Ectodermal cell (in vitro differentiated cells): ENCODE results near the gene ZDHHC8.
"Not testable (repeated sequence)": the region's sequence is repeated elsewhere in the genome, so short reads cannot be mapped to it uniquely, and the experiment has no call there.

Experiments used
- H3K27ac ChIP-seq: 2 replicates; pipeline ENCODE4 v1.7.0; 2013; ENCODE audit warnings: mild to moderate bottlenecking, low read depth, low read length; ENCODE audit not compliant: insufficient read depth, poor library complexity, severe bottlenecking
- H3K27me3 ChIP-seq: 2 replicates; pipeline ENCODE4 v1.7.0; 2013; ENCODE audit warnings: mild to moderate bottlenecking, low read length; ENCODE audit not compliant: insufficient read depth, control insufficient read depth, poor library complexity, severe bottlenecking
- H3K36me3 ChIP-seq: one replicate; pipeline ENCODE4 v1.7.0; 2013; ENCODE audit warnings: low read length; ENCODE audit not compliant: control insufficient read depth, insufficient read depth
- H3K4me1 ChIP-seq: one replicate; pipeline ENCODE4 v1.7.0; 2013; ENCODE audit warnings: low read length; ENCODE audit not compliant: control insufficient read depth, insufficient read depth
- H3K4me3 ChIP-seq: 2 replicates; pipeline ENCODE4 v1.7.0; 2013; ENCODE audit warnings: low read depth, low read length, control low read depth; ENCODE audit not compliant: insufficient read depth
- H3K9me3 ChIP-seq: 2 replicates; pipeline ENCODE4 v1.7.0; 2013; ENCODE audit warnings: mild to moderate bottlenecking, low read length, moderate library complexity; ENCODE audit not compliant: control insufficient read depth
- WGBS, 2 experiments: methylation state at CpG; one replicate each; pipeline ENCODE4 v1.1.7; 2013; ENCODE audit warnings: missing lambda C conversion rate in 2 of 2; 5-methylcytosine and 5-hydroxymethylcytosine counted together

Gene ZDHHC8

DNA sequence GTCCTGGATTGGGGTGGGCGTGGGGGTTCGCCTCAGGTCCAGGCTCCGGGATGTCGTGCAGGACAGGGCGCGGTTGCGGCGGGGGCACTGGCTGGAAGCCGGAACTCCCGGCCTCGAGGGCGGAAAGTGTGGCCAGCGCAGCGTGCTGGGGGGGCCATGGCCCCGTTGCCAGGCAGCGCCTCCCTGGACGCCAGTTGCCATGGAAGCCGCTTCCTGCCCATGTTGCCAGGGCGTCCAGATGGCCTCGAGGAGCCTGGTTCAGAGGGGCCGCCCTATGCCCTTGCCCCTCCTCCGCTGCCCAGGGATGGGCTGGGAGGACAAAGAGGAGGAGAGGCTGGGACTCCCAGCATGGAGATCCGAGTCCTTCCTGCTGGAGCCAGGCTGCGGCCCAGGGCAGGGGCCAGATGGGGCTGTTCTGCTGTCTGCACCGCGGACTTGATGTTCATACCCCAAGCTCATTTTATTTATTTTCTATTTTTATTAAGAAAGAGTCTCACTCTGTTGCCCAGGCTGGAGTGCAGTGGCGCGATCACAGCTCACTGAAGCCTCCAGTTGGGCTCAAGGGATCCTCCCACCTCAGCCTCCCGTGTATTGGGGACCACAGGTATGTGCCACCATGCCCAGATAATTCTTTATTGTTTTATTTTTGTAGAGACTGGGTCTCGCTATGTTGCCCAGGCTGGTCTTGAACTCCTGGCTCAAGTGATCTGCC lies 23.9 kb downstream of the ZDHHC8 start:
- WGBS, 2 experiments: 82 to 86% methylated on average over 28 to 30 of the region's 30 CpGs
- no peaks in the 10 kb centered on the region for H3K27me3 ChIP-seq
- no peaks in the 10 kb centered on the region for H3K36me3 ChIP-seq
- peaks cover 18% of the 10 kb centered on the region for H3K4me1 ChIP-seq
- no peak overlapping the region for H3K4me3 ChIP-seq
- no peaks in the 10 kb centered on the region for H3K9me3 ChIP-seq
- H3K27ac ChIP-seq: no peak overlapping the region

DNA sequence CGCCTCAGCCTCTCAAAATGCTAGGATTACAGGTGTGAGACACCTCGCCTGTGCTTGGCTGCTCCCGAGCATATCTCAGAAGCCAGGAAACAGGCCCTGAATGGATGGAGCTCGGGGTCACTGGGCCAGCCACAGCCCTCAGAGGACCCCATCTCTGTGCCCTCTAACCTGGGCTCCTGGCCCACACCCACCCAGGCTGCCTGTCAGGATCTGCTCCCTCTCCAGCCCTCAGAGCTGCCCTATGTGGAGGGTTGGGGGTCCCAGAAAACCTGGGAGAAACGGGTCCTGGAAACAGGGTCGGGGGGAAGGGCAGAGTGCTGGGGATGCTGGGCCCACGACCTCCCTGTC lies 24.4 kb downstream of the ZDHHC8 start:
- no peaks in the 10 kb centered on the region for H3K36me3 ChIP-seq
- 88 to 91% methylated on average over 7 of the region's 7 CpGs for WGBS, 2 experiments
- H3K27ac ChIP-seq: no peak overlapping the region
- H3K4me1 ChIP-seq: peaks cover 18% of the 10 kb centered on the region
- no peak overlapping the region for H3K4me3 ChIP-seq
- H3K9me3 ChIP-seq: no peaks in the 10 kb centered on the region
- no peaks in the 10 kb centered on the region for H3K27me3 ChIP-seq

DNA sequence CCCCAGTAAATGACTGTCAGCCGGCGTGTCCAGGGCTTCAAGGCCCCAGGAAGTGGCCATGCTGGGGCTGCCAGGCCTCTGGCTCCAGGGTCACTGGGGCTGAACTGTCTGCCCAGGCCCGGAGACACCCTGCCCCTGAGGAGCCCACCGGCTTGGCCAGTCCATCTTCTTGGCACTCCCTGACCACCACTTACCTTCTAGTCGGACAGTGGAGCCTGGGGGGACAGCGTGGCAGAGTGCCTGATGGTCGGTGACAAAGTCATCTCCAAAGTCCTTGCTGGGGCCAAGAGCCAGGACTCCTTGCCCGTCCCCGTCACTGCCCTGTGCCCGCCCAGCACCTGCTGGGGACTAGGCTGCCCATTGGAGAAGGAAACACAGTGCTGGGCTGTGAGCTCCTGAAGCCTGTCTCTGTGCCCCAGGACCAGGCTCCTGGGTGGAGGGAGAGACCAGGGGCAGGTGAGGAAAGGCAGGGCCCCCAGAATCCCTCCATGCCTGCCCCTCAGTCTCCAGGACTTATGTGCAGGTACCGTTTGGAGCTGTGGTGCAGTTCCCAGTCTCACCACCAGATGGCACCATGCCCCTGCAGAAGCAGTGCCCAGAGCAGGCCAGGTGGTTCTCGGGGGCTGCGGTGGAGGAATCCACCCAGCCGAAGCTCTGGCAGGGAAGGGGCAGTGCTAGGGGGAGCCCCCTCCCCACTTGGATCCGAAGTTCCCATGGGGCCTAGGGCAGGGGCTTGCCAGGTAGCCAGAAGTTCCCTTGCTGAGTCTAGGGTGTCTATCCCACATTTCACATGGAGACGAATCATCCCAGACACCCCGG lies 25.2 kb downstream of the ZDHHC8 start:
- Histone ChIP-seq H3K9me3 (no peaks in the 10 kb centered on the region), H3K4me3 (no peak overlapping the region), H3K36me3 (no peaks in the 10 kb centered on the region), H3K27me3 (no peaks in the 10 kb centered on the region), H3K27ac (no peak overlapping the region), H3K4me1 (peaks cover 18% of the 10 kb centered on the region)
- WGBS, 2 experiments: 57 to 58% methylated on average over 17 of the region's 17 CpGs

DNA sequence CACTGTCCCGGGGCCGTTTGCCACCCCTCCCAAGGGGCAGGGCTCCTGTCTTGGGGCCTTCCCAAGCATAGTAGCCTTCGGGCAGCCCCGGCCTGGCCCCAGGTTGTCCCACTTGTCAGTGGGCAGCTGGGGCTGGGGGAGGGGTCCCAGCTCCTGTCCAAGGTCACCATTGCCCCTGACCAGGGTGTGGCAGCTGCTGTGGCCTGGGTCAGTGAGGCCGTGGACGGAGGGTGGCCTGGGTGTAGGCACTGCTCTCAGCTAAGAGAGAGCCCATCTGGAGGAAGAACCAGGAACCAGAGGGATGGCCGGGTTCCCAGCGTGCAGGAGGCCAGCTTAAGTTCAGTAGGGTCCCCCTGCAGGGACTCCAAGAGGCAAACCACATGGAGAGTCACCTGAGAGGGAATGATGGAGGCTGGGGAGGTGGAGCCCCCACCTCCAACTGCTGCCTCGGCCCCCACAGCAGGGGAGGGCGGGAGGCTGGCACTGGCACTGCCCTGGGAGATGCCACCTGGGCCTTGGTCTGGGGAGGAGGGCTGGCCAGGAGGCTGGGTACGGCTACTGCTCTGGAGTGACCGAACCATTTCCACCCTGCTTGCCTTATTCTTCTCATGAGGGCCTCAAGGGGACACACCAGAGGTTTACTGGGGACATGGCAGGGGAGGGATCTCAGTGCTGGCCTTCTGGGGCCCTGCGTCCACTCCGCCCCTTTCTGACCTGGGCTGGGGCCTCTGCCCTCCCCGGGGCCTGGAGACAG lies 26.0 kb downstream of the ZDHHC8 start:
- WGBS, 2 experiments: 87 to 88% methylated on average over 15 of the region's 15 CpGs
- Histone ChIP-seq H3K27ac (no peak overlapping the region), H3K4me3 (no peak overlapping the region), H3K4me1 (peaks cover 18% of the 10 kb centered on the region), H3K27me3 (no peaks in the 10 kb centered on the region), H3K9me3 (no peaks in the 10 kb centered on the region), H3K36me3 (no peaks in the 10 kb centered on the region)

DNA sequence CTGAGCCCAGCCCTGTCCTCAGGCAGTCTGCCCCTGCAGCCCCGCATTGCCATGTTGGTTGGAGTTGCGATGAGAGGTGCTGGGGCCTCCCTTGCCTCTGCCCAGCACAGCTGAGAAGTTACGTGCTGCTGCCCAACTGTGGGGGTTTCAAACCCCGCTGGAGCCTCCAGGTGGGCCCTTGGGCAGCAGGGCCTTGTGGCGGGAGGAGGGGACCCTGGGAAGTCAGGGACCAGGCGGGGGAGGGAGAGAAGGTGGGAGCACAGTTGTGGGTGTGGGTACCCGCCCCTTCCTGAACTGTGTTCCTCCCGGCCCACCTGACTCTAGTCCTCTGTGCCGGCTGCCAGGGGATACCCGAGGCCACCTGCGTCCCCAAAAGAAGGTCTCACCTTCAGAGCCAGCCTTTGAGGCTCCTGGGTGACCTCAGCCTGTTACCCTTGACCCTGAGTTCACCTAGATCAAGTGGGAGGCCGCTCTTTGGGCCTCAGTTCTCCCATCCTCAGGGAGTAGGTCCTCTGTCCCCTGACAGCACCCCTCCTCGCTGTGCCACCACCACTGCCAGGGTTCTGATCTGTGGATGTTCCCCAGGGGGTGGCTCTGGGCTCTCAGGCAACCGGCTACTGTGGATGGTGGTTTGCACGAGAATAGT lies 26.9 kb downstream of the ZDHHC8 start:
- Histone ChIP-seq H3K27me3 (no peaks in the 10 kb centered on the region), H3K4me3 (no peak overlapping the region), H3K27ac (no peak overlapping the region), H3K4me1 (peaks cover 18% of the 10 kb centered on the region), H3K36me3 (no peaks in the 10 kb centered on the region), H3K9me3 (no peaks in the 10 kb centered on the region)
- 87% methylated on average over 15 of the region's 15 CpGs for WGBS, 2 experiments

DNA sequence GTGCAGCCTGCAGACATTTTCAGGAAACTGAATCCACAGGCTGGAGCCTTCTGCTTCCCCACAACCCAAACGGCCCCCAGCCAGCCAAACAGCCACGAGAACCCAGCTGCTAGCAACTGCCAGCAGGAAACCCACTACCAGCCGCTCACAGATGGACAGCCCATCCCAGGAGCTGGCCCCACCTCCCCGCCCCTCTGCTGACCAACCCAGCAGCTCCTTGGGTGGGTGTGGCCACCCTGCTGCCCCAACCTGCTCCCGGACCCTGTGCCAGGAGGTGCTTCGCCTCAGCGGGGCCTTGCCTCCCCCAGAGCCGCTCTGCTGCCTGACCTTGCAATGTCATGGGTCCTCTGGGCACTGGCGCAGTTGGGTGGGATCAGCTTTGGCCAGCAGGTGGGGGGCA lies 27.5 kb downstream of the ZDHHC8 start:
- Histone ChIP-seq H3K27ac (no peak overlapping the region), H3K4me3 (no peak overlapping the region), H3K27me3 (no peaks in the 10 kb centered on the region), H3K36me3 (no peaks in the 10 kb centered on the region), H3K9me3 (no peaks in the 10 kb centered on the region), H3K4me1 (peaks cover 14% of the 10 kb centered on the region)
- WGBS, 2 experiments: 24 to 31% methylated on average over 9 of the region's 9 CpGs

DNA sequence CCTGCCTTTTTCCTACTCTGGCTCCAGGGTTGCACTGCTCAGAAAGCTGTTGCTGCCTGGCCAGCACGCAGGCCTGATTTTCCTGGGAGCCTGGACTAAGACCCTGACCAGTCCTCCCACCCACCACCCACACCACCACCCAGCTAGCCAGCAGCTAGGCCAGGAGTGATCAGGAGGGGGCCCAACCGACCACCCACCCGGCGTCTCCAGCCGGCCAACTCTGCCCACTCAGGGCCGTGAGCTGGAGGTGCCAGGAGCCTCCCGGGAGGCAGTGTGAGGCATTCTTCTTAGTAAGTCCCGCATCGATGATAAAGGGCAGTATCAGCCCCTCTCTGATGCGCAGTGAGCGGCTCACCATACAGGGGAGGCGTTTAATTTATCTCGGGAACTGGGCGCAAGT lies 27.9 kb downstream of the ZDHHC8 start:
- not testable (repeated sequence) for H3K27me3 ChIP-seq, H3K36me3 ChIP-seq, H3K4me3 ChIP-seq, H3K27ac ChIP-seq, H3K9me3 ChIP-seq, H3K4me1 ChIP-seq
- WGBS, 2 experiments: 87 to 91% methylated on average over 9 to 10 of the region's 14 CpGs

DNA sequence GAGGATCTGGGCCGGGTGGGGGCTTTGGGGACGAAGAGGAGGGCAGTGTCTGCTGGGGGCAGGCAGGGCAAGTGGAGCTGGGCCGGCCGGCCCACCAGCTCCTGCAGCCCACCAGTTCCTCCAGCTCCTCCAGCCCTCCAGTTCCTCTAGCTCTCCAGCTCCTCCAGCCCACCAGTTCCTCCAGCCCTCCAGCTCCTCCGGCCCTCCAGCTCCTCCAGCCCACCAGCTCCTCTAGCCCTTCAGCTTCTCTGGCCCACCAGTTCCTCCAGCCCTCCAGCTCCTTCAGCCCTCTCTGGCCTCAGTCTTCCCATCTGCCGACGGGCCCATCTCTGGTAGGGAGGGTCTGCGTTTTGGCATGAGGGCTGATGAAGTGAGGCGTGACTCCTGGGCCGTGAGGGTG lies 28.4 kb downstream of the ZDHHC8 start:
- Histone ChIP-seq H3K4me3 (no peak overlapping the region), H3K27ac (no peak overlapping the region), H3K27me3 (no peaks in the 10 kb centered on the region), H3K9me3 (no peaks in the 10 kb centered on the region), H3K4me1 (peaks cover 8% of the 10 kb centered on the region), H3K36me3 (no peaks in the 10 kb centered on the region)
- WGBS, 2 experiments: 93 to 95% methylated on average over 10 of the region's 10 CpGs

DNA sequence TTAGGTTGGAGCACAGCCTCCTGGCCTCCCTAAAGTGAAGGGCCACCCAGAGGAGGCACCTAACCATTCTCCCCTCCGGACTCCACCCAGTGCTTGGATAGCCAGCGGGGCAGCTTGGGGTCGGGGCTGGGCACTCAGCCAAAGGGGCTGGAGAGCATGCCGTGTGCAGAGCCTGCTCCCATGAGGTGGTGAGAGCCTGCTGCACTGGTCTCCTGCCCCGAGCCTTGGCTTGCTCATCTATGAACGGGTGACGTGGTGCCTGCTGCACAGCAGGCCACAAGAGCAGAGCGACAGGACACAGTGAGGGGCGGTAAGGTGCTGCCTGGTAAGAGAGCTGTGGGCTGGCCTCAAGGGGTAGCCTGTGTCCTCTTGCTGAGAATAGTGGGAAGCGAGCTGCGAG lies 33.3 kb downstream of the ZDHHC8 start:
- H3K4me3 ChIP-seq: no peak overlapping the region
- no peak overlapping the region for H3K27ac ChIP-seq
- 91 to 92% methylated on average over 11 of the region's 11 CpGs for WGBS, 2 experiments
- no peaks in the 10 kb centered on the region for H3K4me1 ChIP-seq
- no peaks in the 10 kb centered on the region for H3K36me3 ChIP-seq
- no peaks in the 10 kb centered on the region for H3K9me3 ChIP-seq
- H3K27me3 ChIP-seq: no peaks in the 10 kb centered on the region

DNA sequence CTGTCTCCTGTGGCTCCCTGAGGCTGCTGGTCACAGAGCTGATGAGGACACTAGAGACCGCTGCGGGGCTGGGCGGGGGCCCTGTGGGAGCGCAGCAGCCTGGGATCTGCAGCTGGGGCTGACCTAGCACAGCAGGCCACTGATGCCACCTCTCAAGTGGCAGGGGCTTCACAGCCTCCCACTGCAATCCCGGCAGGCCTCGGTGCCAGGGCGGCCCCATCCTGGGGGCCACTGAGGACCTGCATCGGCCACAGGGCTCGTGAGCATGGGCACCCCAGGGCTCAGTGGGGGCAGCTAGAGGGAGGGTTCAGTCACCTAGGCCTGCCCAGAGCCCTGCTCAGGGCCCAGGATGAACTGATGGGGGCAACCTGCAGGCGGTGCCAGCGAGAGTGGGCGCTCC lies 33.8 kb downstream of the ZDHHC8 start:
- Histone ChIP-seq H3K9me3 (no peaks in the 10 kb centered on the region), H3K27me3 (no peaks in the 10 kb centered on the region), H3K27ac (no peak overlapping the region), H3K4me1 (no peaks in the 10 kb centered on the region), H3K36me3 (no peaks in the 10 kb centered on the region), H3K4me3 (no peak overlapping the region)
- WGBS, 2 experiments: 91 to 92% methylated on average over 12 of the region's 12 CpGs
